Fibroblast of pulmonary artery (primary cell): ENCODE results near the gene ZNF558.
"Not testable (repeated sequence)": the region's sequence is repeated elsewhere in the genome, so short reads cannot be mapped to it uniquely, and the experiment has no call there.

Experiments used
- DNase-seq: peaks from one replicate; pipeline ENCODE4 v3.0.0-alpha.2; 2010; ENCODE audit warnings: low read depth
- H3K4me3 ChIP-seq: replicated peaks from 2 replicates; pipeline ENCODE4 v1.5.1; 2011; ENCODE audit warnings: low read depth, mild to moderate bottlenecking, control low read depth, low read length, moderate library complexity
- TF ChIP-seq, protein P1 (sequence below): IDR thresholded peaks from 2 replicates; pipeline ENCODE4 v1.5.1; 2011; ENCODE audit warnings: mild to moderate bottlenecking, control low read depth, low read length, inconsistent platforms; ENCODE audit errors: missing control alignments

The ZNF558 gene

DNA sequence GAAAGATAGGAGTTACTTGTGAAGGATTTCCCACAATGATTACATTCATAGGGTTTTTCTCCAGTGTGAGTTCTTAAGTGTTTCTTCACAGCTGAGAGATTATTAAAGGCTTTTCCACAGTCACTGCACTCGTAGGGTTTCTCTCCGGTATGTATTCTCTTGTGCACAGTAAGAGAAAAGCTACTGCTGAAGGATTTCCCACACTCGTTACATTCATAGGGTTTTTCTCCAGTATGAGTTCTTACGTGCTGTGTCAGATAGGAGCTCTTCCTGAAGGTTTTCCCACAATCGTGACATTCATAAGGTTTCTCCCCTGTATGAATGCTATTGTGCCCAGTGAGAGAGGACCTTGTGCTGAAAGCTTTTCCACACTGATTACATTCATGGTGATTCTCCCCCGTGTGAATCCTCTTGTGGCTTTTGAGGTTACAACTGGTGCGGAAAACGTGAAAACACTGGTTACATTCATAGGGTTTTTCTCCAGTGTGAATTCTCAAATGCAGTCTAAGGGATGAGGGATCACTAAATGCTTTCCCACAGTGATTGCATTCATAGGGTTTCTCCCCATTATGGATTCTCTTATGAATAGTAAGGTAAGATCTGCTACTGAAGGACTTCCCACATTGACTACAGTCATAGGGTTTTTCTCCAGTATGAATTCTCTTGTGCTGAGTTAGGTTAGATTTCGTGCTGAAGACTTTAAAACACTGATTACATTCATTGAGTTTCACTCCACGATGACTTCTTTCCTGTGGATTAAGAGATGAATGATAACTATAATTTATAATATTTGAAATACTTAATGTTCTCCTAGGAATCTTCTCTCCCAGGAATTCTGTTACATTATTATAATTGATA lies 20.6 kb downstream of the ZNF558 start:
- no peak overlapping the region for H3K4me3 ChIP-seq
- peak; percentile 15 for DNase-seq
- TF ChIP-seq, protein P1, sequence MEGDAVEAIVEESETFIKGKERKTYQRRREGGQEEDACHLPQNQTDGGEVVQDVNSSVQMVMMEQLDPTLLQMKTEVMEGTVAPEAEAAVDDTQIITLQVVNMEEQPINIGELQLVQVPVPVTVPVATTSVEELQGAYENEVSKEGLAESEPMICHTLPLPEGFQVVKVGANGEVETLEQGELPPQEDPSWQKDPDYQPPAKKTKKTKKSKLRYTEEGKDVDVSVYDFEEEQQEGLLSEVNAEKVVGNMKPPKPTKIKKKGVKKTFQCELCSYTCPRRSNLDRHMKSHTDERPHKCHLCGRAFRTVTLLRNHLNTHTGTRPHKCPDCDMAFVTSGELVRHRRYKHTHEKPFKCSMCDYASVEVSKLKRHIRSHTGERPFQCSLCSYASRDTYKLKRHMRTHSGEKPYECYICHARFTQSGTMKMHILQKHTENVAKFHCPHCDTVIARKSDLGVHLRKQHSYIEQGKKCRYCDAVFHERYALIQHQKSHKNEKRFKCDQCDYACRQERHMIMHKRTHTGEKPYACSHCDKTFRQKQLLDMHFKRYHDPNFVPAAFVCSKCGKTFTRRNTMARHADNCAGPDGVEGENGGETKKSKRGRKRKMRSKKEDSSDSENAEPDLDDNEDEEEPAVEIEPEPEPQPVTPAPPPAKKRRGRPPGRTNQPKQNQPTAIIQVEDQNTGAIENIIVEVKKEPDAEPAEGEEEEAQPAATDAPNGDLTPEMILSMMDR: no peak

DNA sequence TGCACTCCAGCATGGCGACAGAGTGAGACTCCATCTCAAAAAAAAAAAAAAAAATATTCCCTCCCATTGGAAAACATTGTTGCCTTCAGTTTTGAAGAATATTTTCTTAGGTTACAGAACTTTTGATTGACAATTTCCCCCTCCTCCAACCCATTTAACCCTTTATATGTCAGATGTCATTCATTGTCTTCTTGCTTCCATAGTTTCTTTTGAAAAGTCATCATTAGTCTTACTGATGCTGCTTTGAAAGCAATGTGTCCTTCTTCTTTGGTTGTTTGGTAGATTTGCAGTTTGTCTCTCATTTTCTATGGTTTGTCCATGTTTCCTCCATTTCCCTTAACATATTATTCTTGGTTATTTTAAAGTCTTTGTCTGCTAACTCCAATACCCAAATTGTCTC lies 25.4 kb downstream of the ZNF558 start:
- TF ChIP-seq, protein P1: no peak
- DNase-seq: no peak

DNA sequence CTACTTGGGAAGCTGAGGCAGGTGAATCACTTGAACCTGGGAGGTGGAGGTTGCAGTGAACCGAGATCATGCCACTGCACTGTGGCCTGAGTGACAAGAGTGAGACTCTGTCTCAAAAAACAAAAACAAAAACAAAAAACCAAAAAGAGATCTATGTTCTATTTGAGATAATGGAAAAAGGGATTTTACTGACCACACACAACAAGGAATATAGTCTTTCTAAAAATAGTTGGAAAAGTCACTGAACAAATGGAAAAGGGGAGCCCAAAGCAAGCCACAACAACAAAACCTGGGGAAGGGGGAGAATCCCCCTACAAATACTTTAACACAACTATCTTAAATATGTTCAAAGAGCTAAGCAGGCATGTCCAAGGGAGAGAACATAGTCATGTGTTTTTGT lies 37.3 kb downstream of the ZNF558 start:
- TF ChIP-seq, protein P1: no peak
- H3K4me3 ChIP-seq: no peak overlapping the region
- DNase-seq: no peak

More for the DNA sequence above, 25.4 kb downstream of the ZNF558 start:
- H3K4me3 ChIP-seq: no peak overlapping the region

DNA sequence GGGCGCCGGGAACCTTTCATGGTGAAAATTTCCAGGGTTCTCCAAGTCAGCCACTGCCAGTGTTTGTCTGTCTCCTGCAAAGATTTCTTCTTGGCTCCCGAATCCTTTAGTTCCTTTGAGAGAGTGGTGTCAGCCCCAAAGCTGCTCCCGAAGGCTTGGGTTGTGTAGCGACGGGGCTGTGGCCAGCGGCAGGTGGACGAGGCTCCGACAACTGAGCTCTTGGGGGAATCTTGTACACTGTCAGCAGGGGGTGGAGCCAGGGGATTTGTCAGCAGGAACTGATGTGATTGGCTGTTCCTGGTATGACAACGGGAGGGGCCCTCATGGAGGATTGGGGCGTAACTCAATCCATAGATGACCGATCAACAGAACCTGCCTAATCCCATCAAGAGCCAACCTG lies 58.5 kb downstream of the ZNF558 start:
- H3K4me3 ChIP-seq, DNase-seq: not testable (repeated sequence)

DNA sequence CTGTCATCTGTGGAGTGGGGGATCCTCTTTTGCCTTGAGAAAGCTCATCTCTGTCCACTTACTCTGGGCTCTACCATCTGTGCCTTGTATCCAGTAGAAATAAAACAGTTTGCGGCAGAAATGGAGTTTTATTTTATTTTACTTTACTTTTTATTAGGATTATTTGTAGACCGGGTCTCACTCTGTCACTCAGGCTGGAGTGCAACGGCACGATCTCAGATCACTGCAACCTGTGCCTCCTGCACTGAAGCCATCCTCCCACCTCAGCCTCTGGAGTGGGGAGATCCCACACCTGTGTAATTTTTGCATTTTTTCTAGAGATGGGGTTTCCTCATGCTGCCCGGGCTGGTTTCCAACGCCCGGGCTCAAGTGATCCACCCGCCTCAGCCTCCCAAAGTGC lies 62.8 kb downstream of the ZNF558 start:
- not testable (repeated sequence) for H3K4me3 ChIP-seq

DNA sequence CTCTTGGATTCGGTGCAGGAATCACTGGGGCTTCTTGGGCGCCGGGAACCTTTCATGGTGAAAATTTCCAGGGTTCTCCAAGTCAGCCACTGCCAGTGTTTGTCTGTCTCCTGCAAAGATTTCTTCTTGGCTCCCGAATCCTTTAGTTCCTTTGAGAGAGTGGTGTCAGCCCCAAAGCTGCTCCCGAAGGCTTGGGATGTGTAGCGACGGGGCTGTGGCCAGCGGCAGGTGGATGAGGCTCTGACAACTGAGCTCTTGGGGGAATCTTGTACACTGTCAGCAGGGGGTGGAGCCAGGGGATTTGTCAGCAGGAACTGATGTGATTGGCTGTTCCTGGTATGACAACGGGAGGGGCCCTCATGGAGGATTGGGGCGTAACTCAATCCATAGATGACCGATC lies 64.8 kb downstream of the ZNF558 start:
- not testable (repeated sequence) for H3K4me3 ChIP-seq, DNase-seq

More for the DNA sequence above, 62.8 kb downstream of the ZNF558 start:
- DNase-seq: not testable (repeated sequence)
